WERI-Rb-1 (cell line): ENCODE measurements around the gene LARGE1.

Source experiments
- DNase-seq: peaks from one replicate; pipeline ENCODE4 v3.0.0-alpha.2; 2020
- H3K27ac ChIP-seq: fragments of 250-450 bp; sonication (Bioruptor Pico); 2 replicates; pipeline ENCODE4 v1.5.1; 2020; ENCODE audit warnings: mild to moderate bottlenecking, moderate library complexity
- H3K27me3 ChIP-seq: fragments of 250-450 bp; sonication (Bioruptor Pico); 2 replicates; pipeline ENCODE4 v1.5.1; 2021; ENCODE audit warnings: mild to moderate bottlenecking, low read depth, moderate library complexity; ENCODE audit not compliant: insufficient read depth, severe bottlenecking
- H3K36me3 ChIP-seq: fragments of 250-450 bp; sonication (Bioruptor Pico); 2 replicates; pipeline ENCODE4 v1.5.1; 2020; ENCODE audit warnings: mild to moderate bottlenecking, moderate library complexity
- H3K4me3 ChIP-seq: 2 replicates; pipeline ENCODE4 v1.5.1; 2011; ENCODE audit warnings: low read depth, mild to moderate bottlenecking, control low read depth, low read length
- H3K9me3 ChIP-seq: fragments of 250-450 bp; sonication (Bioruptor Pico); 2 replicates; pipeline ENCODE4 v1.5.1; 2021; ENCODE audit warnings: mild to moderate bottlenecking, moderate library complexity; ENCODE audit not compliant: severe bottlenecking
- TF ChIP-seq, protein P1 (sequence below): IDR thresholded peaks from 2 replicates; pipeline ENCODE4 v1.5.1; 2011; ENCODE audit warnings: low read depth, mild to moderate bottlenecking, control low read depth, inconsistent platforms, low read length

LARGE1 gene

GRCh38 chr22:33227791-33228190, 692.5 kb downstream of the LARGE1 start:
- Histone ChIP-seq H3K27ac (no peak overlapping the region), H3K27me3 (no peaks in the 10 kb centered on the region), H3K9me3 (peaks cover 11% of the 10 kb centered on the region), H3K4me3 (no peak overlapping the region), H3K36me3 (no peaks in the 10 kb centered on the region)
- TF ChIP-seq, protein P1, sequence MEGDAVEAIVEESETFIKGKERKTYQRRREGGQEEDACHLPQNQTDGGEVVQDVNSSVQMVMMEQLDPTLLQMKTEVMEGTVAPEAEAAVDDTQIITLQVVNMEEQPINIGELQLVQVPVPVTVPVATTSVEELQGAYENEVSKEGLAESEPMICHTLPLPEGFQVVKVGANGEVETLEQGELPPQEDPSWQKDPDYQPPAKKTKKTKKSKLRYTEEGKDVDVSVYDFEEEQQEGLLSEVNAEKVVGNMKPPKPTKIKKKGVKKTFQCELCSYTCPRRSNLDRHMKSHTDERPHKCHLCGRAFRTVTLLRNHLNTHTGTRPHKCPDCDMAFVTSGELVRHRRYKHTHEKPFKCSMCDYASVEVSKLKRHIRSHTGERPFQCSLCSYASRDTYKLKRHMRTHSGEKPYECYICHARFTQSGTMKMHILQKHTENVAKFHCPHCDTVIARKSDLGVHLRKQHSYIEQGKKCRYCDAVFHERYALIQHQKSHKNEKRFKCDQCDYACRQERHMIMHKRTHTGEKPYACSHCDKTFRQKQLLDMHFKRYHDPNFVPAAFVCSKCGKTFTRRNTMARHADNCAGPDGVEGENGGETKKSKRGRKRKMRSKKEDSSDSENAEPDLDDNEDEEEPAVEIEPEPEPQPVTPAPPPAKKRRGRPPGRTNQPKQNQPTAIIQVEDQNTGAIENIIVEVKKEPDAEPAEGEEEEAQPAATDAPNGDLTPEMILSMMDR = no peak
- no peak for DNase-seq

DNA sequence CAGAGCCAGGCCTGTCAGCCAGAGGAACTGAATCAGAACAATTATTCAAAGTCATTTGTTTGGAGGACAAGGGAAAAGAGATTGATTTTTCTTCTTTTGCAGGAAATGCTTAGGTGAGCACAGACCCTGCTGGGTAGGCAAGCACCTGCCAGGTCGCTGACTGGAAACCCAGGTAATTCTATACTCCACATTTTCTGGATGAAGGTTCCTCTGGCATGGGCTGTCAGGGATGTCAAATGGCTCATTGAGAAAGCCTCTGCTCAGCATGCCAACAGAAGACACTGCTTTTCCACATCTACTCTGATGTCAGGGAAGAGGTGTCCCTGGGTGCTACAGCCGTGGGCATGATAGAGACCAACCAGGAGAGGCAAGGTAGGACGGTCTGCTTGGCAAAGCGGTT, 695.4 kb downstream of the LARGE1 start:
- Histone ChIP-seq H3K36me3 (no peaks in the 10 kb centered on the region), H3K27me3 (no peaks in the 10 kb centered on the region), H3K4me3 (no peak overlapping the region), H3K27ac (no peak overlapping the region), H3K9me3 (peaks cover 5% of the 10 kb centered on the region)
- TF ChIP-seq, protein P1 = no peak
- no peak for DNase-seq
